ENCODE results near the gene ZRANB2. TPM values are rescaled to one million over a fixed set of nuclear protein-coding genes. Genes with fewer than 3 reads are reported as not detected.

The ZRANB2 gene
- total RNA-seq, 1 donor from 2014 or later, result 30.8 TPM

GRCh38 chr1:71089536-71090270 lies 8.9 kb upstream of the ZRANB2 start:
- Histone ChIP-seq H3K27me3 (ENCODE audit: control insufficient read depth, insufficient read depth, low read length) (peaks cover 3% of the 10 kb centered on the region), H3K4me3 (ENCODE audit: low read depth, low read length) (no peak overlapping the region), H3K36me3 (ENCODE audit: control insufficient read depth, insufficient read depth, low read length) (no peaks in the 10 kb centered on the region)
- peak; percentile 77 for DNase-seq (ENCODE audit: low read depth)
- FAIRE-seq, result no peak
- TF ChIP-seq, protein P1, sequence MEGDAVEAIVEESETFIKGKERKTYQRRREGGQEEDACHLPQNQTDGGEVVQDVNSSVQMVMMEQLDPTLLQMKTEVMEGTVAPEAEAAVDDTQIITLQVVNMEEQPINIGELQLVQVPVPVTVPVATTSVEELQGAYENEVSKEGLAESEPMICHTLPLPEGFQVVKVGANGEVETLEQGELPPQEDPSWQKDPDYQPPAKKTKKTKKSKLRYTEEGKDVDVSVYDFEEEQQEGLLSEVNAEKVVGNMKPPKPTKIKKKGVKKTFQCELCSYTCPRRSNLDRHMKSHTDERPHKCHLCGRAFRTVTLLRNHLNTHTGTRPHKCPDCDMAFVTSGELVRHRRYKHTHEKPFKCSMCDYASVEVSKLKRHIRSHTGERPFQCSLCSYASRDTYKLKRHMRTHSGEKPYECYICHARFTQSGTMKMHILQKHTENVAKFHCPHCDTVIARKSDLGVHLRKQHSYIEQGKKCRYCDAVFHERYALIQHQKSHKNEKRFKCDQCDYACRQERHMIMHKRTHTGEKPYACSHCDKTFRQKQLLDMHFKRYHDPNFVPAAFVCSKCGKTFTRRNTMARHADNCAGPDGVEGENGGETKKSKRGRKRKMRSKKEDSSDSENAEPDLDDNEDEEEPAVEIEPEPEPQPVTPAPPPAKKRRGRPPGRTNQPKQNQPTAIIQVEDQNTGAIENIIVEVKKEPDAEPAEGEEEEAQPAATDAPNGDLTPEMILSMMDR (IDR thresholded peaks at IDR 0.05; ENCODE audit: insufficient read depth, low read length, severe bottlenecking), result no peak

- Histone ChIP-seq H3K36me3 (ENCODE audit: control insufficient read depth, insufficient read depth, low read length) (no peaks in the 10 kb centered on the region), H3K27me3 (ENCODE audit: control insufficient read depth, insufficient read depth, low read length) (peaks cover 3% of the 10 kb centered on the region), H3K4me3 (ENCODE audit: low read depth, low read length) (no peak overlapping the region)
- TF ChIP-seq, protein P1 (IDR thresholded peaks at IDR 0.05; ENCODE audit: insufficient read depth, low read length, severe bottlenecking), result no peak
- no peak for FAIRE-seq
- DNase-seq (ENCODE audit: low read depth), result peak; percentile 88
Observed at GRCh38 chr1:71088645-71089287, 7.9 kb upstream of the ZRANB2 start.

- TF ChIP-seq, protein P1 (IDR thresholded peaks at IDR 0.05; ENCODE audit: insufficient read depth, low read length, severe bottlenecking), result no peak
- H3K36me3 ChIP-seq (ENCODE audit: control insufficient read depth, insufficient read depth, low read length), result no peaks in the 10 kb centered on the region
- H3K27me3 ChIP-seq (ENCODE audit: control insufficient read depth, insufficient read depth, low read length), result peaks cover 3% of the 10 kb centered on the region
- H3K4me3 ChIP-seq (ENCODE audit: low read depth, low read length), result no peak overlapping the region
- DNase-seq (ENCODE audit: low read depth), result no peak
- no peak for FAIRE-seq
Observed at GRCh38 chr1:71087713-71088112, 6.9 kb upstream of the ZRANB2 start.

GRCh38 chr1:71087060-71087459 lies 6.2 kb upstream of the ZRANB2 start:
- no peaks in the 10 kb centered on the region for H3K27me3 ChIP-seq (ENCODE audit: control insufficient read depth, insufficient read depth, low read length)
- DNase-seq (ENCODE audit: low read depth), result peak; percentile 4
- no peaks in the 10 kb centered on the region for H3K36me3 ChIP-seq (ENCODE audit: control insufficient read depth, insufficient read depth, low read length)
- no peak overlapping the region for H3K4me3 ChIP-seq (ENCODE audit: low read depth, low read length)
- FAIRE-seq, result no peak
- TF ChIP-seq, protein P1 (IDR thresholded peaks at IDR 0.05; ENCODE audit: insufficient read depth, low read length, severe bottlenecking), result peak; percentile 6

DNA sequence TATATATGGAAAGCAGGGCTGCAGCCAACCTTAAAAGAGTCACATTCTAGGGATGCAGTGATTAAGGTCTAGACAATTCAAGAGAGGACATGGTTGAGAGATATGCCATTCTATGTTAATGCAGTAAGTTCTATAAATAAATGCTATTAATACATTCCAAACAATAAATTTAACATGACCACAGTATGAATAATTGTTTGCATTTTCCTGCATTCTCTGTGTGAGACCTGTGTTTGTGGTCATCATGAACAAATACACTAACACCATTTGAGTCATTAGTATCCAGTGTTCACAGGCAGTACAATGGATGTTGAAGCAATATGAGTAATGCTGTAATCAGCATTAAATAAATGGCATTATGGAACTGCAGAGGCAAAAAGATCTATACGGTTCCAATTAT lies 5.5 kb upstream of the ZRANB2 start:
- FAIRE-seq (no peak), DNase-seq (ENCODE audit: low read depth) (peak; percentile 99)
- no peak overlapping the region for H3K4me3 ChIP-seq (ENCODE audit: low read depth, low read length)
- no peaks in the 10 kb centered on the region for H3K27me3 ChIP-seq (ENCODE audit: control insufficient read depth, insufficient read depth, low read length)
- no peaks in the 10 kb centered on the region for H3K36me3 ChIP-seq (ENCODE audit: control insufficient read depth, insufficient read depth, low read length)
- TF ChIP-seq, protein P1 (IDR thresholded peaks at IDR 0.05; ENCODE audit: insufficient read depth, low read length, severe bottlenecking), result no peak

Data from bronchial epithelial cell (primary cell).